DOHH2 (cell line): ENCODE measurements around the gene GYG2.

Experiments
- EZH2phosphoT487 ChIP-seq: fragments of 200-600 bp; sonication (generic); IDR thresholded peaks from 2 replicates; pipeline ENCODE4 v1.6.1; 2017; ENCODE audit warnings: borderline replicate concordance, mild to moderate bottlenecking, antibody characterized with exemption, low read length, moderate library complexity, mixed read lengths
- TF ChIP-seq, protein P1 (sequence below): fragments of 200-600 bp; sonication (generic); IDR thresholded peaks from one replicate; pipeline ENCODE4 v1.5.1; 2014; ENCODE audit warnings: antibody characterized with exemption, mild to moderate bottlenecking, low read depth, low read length; ENCODE audit not compliant: poor library complexity, severe bottlenecking

DNA sequence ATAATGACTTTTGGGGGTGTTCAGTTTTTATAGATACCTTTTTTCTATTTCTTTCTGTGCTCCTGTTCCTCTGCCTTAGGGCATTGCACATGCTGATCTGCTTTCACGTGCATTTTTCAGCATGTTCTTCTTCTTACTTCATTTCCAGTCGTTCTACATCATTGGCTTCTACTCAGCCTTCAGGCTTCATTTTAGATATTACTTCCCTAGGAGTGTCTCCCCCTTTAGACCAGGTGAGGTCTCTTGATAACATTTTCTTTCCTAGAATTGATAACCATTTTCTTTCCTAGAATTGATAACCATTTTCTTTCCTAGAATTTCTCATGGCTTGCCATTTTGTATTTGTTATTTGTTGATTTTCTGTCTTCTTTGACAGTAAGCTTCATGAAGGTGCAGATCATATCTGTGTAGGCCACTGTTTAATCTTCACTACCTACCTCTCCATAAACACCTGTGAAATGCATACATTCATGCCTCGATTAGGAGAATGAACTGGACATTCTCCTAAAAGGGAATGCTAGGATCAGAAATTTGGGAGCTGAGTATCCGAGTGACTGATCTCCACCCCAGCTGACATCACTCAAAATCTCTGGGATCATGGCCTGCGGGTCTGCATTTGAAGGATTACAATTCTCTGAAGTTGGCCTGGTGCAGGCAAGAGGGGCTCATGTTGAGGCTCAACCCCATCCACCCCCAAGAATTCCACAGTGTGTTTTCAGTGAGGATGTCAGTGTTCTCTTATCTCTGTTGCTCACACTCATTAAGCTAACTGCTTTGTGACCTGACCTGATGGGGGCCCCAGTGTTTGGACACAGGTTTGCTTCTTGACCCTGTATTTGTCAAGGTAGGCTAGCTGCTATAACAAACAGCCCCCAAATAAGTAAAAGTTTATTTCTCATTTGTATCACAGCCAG lies 45.7 kb downstream of the GYG2 start:
- TF ChIP-seq, protein P1, sequence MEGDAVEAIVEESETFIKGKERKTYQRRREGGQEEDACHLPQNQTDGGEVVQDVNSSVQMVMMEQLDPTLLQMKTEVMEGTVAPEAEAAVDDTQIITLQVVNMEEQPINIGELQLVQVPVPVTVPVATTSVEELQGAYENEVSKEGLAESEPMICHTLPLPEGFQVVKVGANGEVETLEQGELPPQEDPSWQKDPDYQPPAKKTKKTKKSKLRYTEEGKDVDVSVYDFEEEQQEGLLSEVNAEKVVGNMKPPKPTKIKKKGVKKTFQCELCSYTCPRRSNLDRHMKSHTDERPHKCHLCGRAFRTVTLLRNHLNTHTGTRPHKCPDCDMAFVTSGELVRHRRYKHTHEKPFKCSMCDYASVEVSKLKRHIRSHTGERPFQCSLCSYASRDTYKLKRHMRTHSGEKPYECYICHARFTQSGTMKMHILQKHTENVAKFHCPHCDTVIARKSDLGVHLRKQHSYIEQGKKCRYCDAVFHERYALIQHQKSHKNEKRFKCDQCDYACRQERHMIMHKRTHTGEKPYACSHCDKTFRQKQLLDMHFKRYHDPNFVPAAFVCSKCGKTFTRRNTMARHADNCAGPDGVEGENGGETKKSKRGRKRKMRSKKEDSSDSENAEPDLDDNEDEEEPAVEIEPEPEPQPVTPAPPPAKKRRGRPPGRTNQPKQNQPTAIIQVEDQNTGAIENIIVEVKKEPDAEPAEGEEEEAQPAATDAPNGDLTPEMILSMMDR, result no peak
- no peak for TF ChIP-seq EZH2phosphoT487
